PFSK-1 (cell line): ENCODE data around the gene GNAI1.

ENCODE experiments used
- POLR2AphosphoS5 ChIP-seq: IDR thresholded peaks from 2 replicates; pipeline ENCODE4 v1.6.1; 2012; ENCODE audit warnings: low read depth, mild to moderate bottlenecking, control low read depth, low read length, moderate library complexity
- SIN3A ChIP-seq: IDR thresholded peaks from 2 replicates; pipeline ENCODE4 v1.6.1; 2012; ENCODE audit warnings: mild to moderate bottlenecking, low read length, moderate library complexity, borderline replicate concordance; ENCODE audit not compliant: insufficient read depth
- TAF1 ChIP-seq: IDR thresholded peaks from 2 replicates; pipeline ENCODE4 v1.6.1; 2012; ENCODE audit warnings: low read length, control low read depth, borderline replicate concordance; ENCODE audit not compliant: insufficient read depth
- TF ChIP-seq, protein P1 (sequence below), 2 experiments: IDR thresholded peaks; 2 replicates each; pipeline versions ENCODE4 v1.6.1 to v1.8.0; 2011 to 2012; ENCODE audit warnings: low read depth in 2 of 2, low read length in 2 of 2, control low read depth in 1 of 2, inconsistent platforms in 1 of 2, mild to moderate bottlenecking in 1 of 2, moderate library complexity in 1 of 2; ENCODE audit not compliant: insufficient read depth in 1 of 2

DNA sequence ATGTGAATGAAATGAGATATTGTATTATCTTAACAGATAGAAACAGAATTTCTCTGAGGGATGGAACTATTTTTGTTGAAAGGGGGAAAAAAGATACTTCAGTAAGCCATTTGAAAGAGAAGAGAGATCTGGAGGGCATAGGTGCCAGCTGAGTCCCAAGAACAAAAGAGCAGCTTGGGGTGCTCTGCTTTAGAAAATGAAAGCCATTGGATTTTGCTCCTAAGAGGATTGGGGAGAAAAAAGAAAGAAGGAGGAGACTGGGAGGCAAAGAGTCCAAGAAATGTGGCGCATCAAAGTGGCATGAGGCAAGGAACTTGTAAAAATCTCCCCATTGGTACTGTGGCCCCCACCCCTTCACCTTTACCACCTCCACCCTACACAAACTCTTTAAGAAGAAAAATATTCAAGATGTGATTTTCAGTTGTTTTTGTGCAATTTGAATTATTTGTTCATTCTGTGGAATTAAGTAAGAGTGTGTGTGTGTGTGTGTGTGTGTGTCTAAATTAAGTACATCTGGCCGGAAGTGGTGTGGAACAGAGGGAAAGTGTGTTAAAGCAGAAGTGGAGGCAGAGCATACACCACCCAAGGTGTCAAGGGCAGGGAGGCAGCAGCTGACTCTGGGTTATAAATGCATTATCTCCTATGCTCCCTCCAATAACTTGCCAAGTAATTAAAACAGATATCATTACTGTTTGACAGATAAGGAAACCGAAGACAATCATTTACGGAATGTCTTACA is 9.9 kb upstream of the GNAI1 start:
- TF ChIP-seq, protein P1, sequence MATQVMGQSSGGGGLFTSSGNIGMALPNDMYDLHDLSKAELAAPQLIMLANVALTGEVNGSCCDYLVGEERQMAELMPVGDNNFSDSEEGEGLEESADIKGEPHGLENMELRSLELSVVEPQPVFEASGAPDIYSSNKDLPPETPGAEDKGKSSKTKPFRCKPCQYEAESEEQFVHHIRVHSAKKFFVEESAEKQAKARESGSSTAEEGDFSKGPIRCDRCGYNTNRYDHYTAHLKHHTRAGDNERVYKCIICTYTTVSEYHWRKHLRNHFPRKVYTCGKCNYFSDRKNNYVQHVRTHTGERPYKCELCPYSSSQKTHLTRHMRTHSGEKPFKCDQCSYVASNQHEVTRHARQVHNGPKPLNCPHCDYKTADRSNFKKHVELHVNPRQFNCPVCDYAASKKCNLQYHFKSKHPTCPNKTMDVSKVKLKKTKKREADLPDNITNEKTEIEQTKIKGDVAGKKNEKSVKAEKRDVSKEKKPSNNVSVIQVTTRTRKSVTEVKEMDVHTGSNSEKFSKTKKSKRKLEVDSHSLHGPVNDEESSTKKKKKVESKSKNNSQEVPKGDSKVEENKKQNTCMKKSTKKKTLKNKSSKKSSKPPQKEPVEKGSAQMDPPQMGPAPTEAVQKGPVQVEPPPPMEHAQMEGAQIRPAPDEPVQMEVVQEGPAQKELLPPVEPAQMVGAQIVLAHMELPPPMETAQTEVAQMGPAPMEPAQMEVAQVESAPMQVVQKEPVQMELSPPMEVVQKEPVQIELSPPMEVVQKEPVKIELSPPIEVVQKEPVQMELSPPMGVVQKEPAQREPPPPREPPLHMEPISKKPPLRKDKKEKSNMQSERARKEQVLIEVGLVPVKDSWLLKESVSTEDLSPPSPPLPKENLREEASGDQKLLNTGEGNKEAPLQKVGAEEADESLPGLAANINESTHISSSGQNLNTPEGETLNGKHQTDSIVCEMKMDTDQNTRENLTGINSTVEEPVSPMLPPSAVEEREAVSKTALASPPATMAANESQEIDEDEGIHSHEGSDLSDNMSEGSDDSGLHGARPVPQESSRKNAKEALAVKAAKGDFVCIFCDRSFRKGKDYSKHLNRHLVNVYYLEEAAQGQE (IDR thresholded peaks at IDR 0.05; ENCODE audit: insufficient read depth in 1 of 2, low read depth in 2 of 2, low read length in 2 of 2) = no peak
- no peak for TF ChIP-seq POLR2AphosphoS5
- no peak for TF ChIP-seq TAF1
- no peak for TF ChIP-seq SIN3A
